Spleen (tissue), 11 donors: ENCODE results near the gene EDEM1. TPM values are rescaled to one million over a fixed set of nuclear protein-coding genes. Genes with fewer than 3 reads are reported as not detected.

Experiments
- DNase-seq: peaks from one replicate; pipeline ENCODE4 v3.0.0-alpha.2; 2020
- H3K27ac ChIP-seq, 8 donors: fragments of 200-600 bp; sonication (generic) in 7 of 8; 1 replicate in 4 of 8; 2 replicates in 4 of 8; pipeline versions ENCODE4 v1.5.0 to v1.8.0; 2016 to 2021; ENCODE audit warnings: inconsistent platforms in 4 of 8, mild to moderate bottlenecking in 4 of 8, moderate library complexity in 1 of 8
- H3K27me3 ChIP-seq, 7 donors: fragments of 200-600 bp; sonication (generic) in 6 of 7; replicated peaks in 1 of 7; 1 replicate in 4 of 7; 2 replicates in 3 of 7; pipeline versions ENCODE4 v1.5.0 to v1.8.0; 2016 to 2021; ENCODE audit warnings: inconsistent platforms in 3 of 7, mild to moderate bottlenecking in 1 of 7
- H3K36me3 ChIP-seq, 6 donors: fragments of 200-600 bp; sonication (generic) in 5 of 6; 1 replicate in 4 of 6; 2 replicates in 2 of 6; pipeline versions ENCODE4 v1.5.0 to v1.8.0; 2016 to 2021; ENCODE audit warnings: inconsistent platforms in 2 of 6
- H3K4me1 ChIP-seq, 6 donors: fragments of 200-600 bp; sonication (generic) in 5 of 6; 1 replicate in 3 of 6; 2 replicates in 3 of 6; pipeline versions ENCODE4 v1.5.0 to v1.8.0; 2016 to 2021; ENCODE audit warnings: inconsistent platforms in 3 of 6
- H3K4me3 ChIP-seq, 8 donors: fragments of 200-600 bp; sonication (generic) in 7 of 8; 1 replicate in 4 of 8; 2 replicates in 4 of 8; pipeline versions ENCODE4 v1.5.0 to v1.8.0; 2016 to 2021; ENCODE audit warnings: inconsistent platforms in 4 of 8, mild to moderate bottlenecking in 4 of 8, moderate library complexity in 2 of 8
- H3K9me3 ChIP-seq, 8 donors: fragments of 200-600 bp; sonication (generic) in 7 of 8; 1 replicate in 4 of 8; 2 replicates in 4 of 8; pipeline versions ENCODE4 v1.5.0 to v1.8.0; 2016 to 2021; ENCODE audit warnings: inconsistent platforms in 4 of 8
- CTCF ChIP-seq, 11 experiments: fragments of 200-600 bp in 7 of 11; fragments of 450-650 bp in 4 of 11; sonication (generic) in 4 of 11; IDR thresholded peaks in 8 of 11; conservative IDR thresholded peaks in 3 of 11; 1 replicate in 7 of 11; 2 replicates in 4 of 11; pipeline versions ENCODE4 v1.4.0 to v1.8.0; 2016 to 2021; ENCODE audit warnings: antibody characterized with exemption in 11 of 11, inconsistent platforms in 4 of 11, mild to moderate bottlenecking in 1 of 11
- POLR2A ChIP-seq, 3 donors: fragments of 450-650 bp; IDR thresholded peaks; one replicate each; pipeline ENCODE4 v1.5.1; 2017; ENCODE audit warnings: antibody characterized with exemption in 3 of 3, mild to moderate bottlenecking in 1 of 3
- POLR2AphosphoS5 ChIP-seq, 3 donors: sonication (generic); formaldehyde crosslinking; IDR thresholded peaks; one replicate each; pipeline ENCODE4 v1.5.1; 2017; ENCODE audit warnings: antibody characterized with exemption in 3 of 3
- WGBS, 5 donors: extraction: QIAGEN DNeasy Blood & Tissue Kit in 3 of 5; methylation state at CpG; one replicate each; pipeline versions ENCODE4 v1.1.5 to v1.1.7; 2013 to 2018; 5-methylcytosine and 5-hydroxymethylcytosine counted together
- intact Hi-C: fragments of 100-400 bp; cut with DNase I; formaldehyde crosslinking; loops from one replicate; pipeline ENCODE4 v1.15.0; 2023; ENCODE audit warnings: low total_unique reads
- polyA plus RNA-seq, 3 donors: library from polyadenylated mRNA; stranded (reverse); fragments of 200-250 nt; gene quantifications; one replicate each; pipeline ENCODE4 v1.2.1, GENCODE V29; 2013
- total RNA-seq, 7 donors: library from RNA; depleted of rRNA in 3 of 7; stranded (reverse); fragments of >200 nt in 3 of 7; fragmentation: NEBNext Ultra II Directional in 4 of 7; extraction: Animal tissue kit (Norgen Biotek cat#: 25700) in 4 of 7; gene quantifications; one replicate each; pipeline versions ENCODE4 v1.1.0 to v1.2.1, GENCODE V29; 2016 to 2021
- donor health status: healthy with polysubstance abuse.
- donor health status: DM: no; HTN: no; CAD: no; lungs with moderate emphysema.
- donor health status: DM: no; HTN: no; CAD: no.
- donor health status: Bipolar disorder and iron deficiency.
- donor health status: healthy.
- donor health status: DM: no; HTN: no; CAD: no.
- donor health status: DM: yes; HTN: yes; CAD: no.

Gene EDEM1
- total and polyA plus RNA-seq, 10 donors: 8.4 to 174 (median 73.8) TPM

GRCh38 chr3:5140839-5141238, 46.7 kb upstream of the EDEM1 start:
- peaks cover 31 to 100% (median 67%) of the 10 kb centered on the region in 6 donors for H3K4me1 ChIP-seq
- no peak for TF ChIP-seq POLR2AphosphoS5 (IDR thresholded peaks at IDR 0.05)
- no peak for TF ChIP-seq POLR2A (IDR thresholded peaks at IDR 0.05)
- no peak for TF ChIP-seq CTCF (IDR thresholded peaks at IDR 0.05 in 8 of 11, conservative IDR thresholded peaks at IDR 0.05 in 3 of 11)

DNA sequence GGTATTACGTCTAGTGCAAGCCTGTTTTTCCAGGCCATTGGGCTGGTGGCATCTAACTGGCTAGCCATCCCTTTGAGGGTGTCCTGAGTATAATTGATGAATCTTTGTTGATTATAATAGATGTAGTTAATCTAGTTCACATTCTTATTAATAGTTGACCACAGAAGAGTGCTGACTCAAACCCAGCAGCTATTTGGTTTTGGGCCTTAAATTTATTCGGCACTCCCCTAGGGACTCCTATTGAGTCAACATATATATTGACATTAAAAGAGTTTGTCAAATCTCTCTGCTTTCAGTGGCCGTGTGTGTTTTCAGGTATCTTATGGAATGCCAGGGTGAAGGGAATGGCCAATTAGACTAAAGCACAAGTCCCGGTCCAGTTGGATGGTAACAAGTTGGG, 45.7 kb upstream of the EDEM1 start:
- Histone ChIP-seq H3K36me3 (peaks cover 0 to 36% (median 0%) of the 10 kb centered on the region in 6 donors), H3K4me1 (peaks cover 29 to 97% (median 59%) of the 10 kb centered on the region in 6 donors), H3K27ac (peak overlapping the region in 2 of 8 donors; percentile 57 to 65), H3K9me3 (peaks cover 0 to 32% (median 18%) of the 10 kb centered on the region in 8 donors), H3K27me3 (no peaks in the 10 kb centered on the region), H3K4me3 (no peak overlapping the region)
- WGBS, 5 donors: 87 to 98% (median 91%) methylated on average over 4 of the region's 4 CpGs
- TF ChIP-seq POLR2A (IDR thresholded peaks at IDR 0.05) (no peak), POLR2AphosphoS5 (IDR thresholded peaks at IDR 0.05) (no peak), CTCF (IDR thresholded peaks at IDR 0.05 in 8 of 11, conservative IDR thresholded peaks at IDR 0.05 in 3 of 11) (no peak)
- intact Hi-C loops: no loop called here
- DNase-seq: no peak

More at GRCh38 chr3:5140839-5141238, 46.7 kb upstream of the EDEM1 start:
- no peak for DNase-seq
- WGBS, 5 donors: 83 to 89% (median 85%) methylated on average over 6 of the region's 6 CpGs
- peaks cover 0 to 28% (median 0%) of the 10 kb centered on the region in 6 donors for H3K36me3 ChIP-seq
- peak overlapping the region in 3 of 8 donors; percentile 57 to 65 (median 60) for H3K27ac ChIP-seq
- H3K27me3 ChIP-seq: no peaks in the 10 kb centered on the region
- intact Hi-C loops: no loop called here
- H3K4me3 ChIP-seq: no peak overlapping the region
- peaks cover 0 to 23% (median 16%) of the 10 kb centered on the region in 8 donors for H3K9me3 ChIP-seq

DNA sequence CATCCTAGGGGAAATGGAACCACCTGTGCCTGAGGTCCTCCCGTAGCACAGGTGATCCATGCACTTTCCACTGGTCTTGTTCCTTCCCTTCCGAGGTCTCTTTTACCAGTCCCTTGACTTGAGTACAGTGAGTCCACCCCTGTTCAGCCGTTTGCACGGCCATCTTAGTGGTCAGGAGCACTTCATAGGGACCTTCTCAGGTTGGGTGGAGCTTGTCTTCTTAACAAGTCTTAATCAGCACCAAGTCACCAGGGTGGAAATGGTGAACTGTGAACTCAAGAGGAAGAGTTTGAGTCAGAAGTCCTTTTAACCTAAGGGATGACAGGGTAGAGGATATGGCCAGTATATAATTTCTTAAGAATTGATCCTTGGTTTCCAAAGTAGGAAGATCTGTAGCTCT, 44.0 kb upstream of the EDEM1 start:
- no peak for DNase-seq
- Histone ChIP-seq H3K27ac (peak overlapping the region in 2 of 8 donors; percentile 50 to 52), H3K27me3 (no peaks in the 10 kb centered on the region), H3K4me3 (no peak overlapping the region), H3K36me3 (peaks cover 0 to 36% (median 0%) of the 10 kb centered on the region in 6 donors), H3K4me1 (peaks cover 21 to 89% (median 46%) of the 10 kb centered on the region in 6 donors), H3K9me3 (peaks cover 0 to 38% (median 24%) of the 10 kb centered on the region in 8 donors)
- intact Hi-C loops: no loop called here
- WGBS, 5 donors: 93 to 99% (median 97%) methylated on average over 4 of the region's 4 CpGs
- TF ChIP-seq POLR2A (IDR thresholded peaks at IDR 0.05) (no peak), POLR2AphosphoS5 (IDR thresholded peaks at IDR 0.05) (no peak), CTCF (IDR thresholded peaks at IDR 0.05 in 8 of 11, conservative IDR thresholded peaks at IDR 0.05 in 3 of 11) (no peak)

GRCh38 chr3:5144316-5144994, 43.1 kb upstream of the EDEM1 start:
- Histone ChIP-seq H3K36me3 (peaks cover 0 to 43% (median 0%) of the 10 kb centered on the region in 6 donors), H3K27ac (peak overlapping the region in 3 of 8 donors; percentile 1 to 52 (median 50)), H3K4me3 (no peak overlapping the region), H3K4me1 (peaks cover 16 to 89% (median 44%) of the 10 kb centered on the region in 6 donors), H3K27me3 (no peaks in the 10 kb centered on the region), H3K9me3 (peaks cover 0 to 38% (median 24%) of the 10 kb centered on the region in 8 donors)
- TF ChIP-seq POLR2AphosphoS5 (IDR thresholded peaks at IDR 0.05) (no peak), CTCF (IDR thresholded peaks at IDR 0.05 in 8 of 11, conservative IDR thresholded peaks at IDR 0.05 in 3 of 11) (no peak), POLR2A (IDR thresholded peaks at IDR 0.05) (no peak)
- no peak for DNase-seq
- WGBS, 5 donors: 65 to 87% (median 78%) methylated on average over 5 of the region's 5 CpGs
- intact Hi-C loops: no loop called here
